Iris pigment epithelial cell (primary cell): Measurements from ENCODE around the gene RINL.
"Not testable (repeated sequence)": the region's sequence is repeated elsewhere in the genome, so short reads cannot be mapped to it uniquely, and the experiment has no call there.

Experiments used
- DNase-seq: peaks from one replicate; pipeline ENCODE4 v3.0.0-alpha.2; 2011; ENCODE audit warnings: low read depth

RINL gene

GRCh38 chr19:38834104-38834490 lies 44.0 kb downstream of the RINL start:
- DNase-seq = peak; percentile 9

- DNase-seq = no peak
Measured at GRCh38 chr19:38833092-38833425, 45.0 kb downstream of the RINL start.

- DNase-seq = peak; percentile 99
Measured at GRCh38 chr19:38831142-38831605, 46.9 kb downstream of the RINL start.

- peak; percentile 67 for DNase-seq
Measured at GRCh38 chr19:38830039-38830733, 47.9 kb downstream of the RINL start.

- peak; percentile 81 for DNase-seq
Measured at GRCh38 chr19:38829203-38829602, 48.9 kb downstream of the RINL start.

- DNase-seq = no peak
Measured at GRCh38 chr19:38826856-38827551, 51.1 kb downstream of the RINL start.

- not testable (repeated sequence) for DNase-seq
Measured at GRCh38 chr19:38825936-38826335, 52.1 kb downstream of the RINL start.

- not testable (repeated sequence) for DNase-seq
Measured at GRCh38 chr19:38821230-38821825, 56.7 kb downstream of the RINL start.

DNA sequence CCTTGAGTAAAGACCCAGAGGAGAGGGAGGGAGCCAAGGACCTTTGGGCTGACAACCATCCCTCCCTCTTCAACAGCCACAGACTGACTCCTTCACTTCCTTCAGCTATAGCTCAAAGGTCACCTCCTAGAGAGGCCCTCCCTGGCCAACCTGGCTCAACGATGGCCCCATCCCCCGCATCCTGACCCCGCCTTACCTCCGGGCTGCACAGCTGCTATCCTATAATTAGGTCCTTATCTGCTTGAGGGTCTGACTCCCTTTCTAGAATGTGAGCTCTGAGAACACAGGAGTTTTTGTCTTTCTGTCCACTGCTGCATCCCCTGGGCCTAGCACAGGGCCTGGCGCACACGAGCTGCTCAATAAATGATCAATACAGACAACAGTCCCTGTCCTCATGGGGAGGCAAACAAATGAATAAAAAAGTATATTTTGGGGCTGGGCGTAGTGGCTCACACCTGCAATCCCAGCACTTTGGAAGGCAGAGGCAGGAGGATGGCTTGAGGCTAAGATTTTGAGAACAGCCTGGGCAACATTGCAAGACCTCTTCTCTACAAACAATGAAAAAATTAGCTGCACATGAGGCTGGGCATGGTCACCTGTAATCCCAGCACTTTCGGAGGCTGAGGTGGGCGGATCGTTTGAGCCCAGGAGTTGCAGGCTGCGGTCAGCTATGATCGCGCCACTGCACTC lies 58.7 kb downstream of the RINL start:
- no peak for DNase-seq
